Activated CD4-positive, alpha-beta T cell treated with anti-CD3 and anti-CD28 coated beads for 24 hours (primary cell): ENCODE measurements around the gene SLC27A4.

Source experiments
- DNase-seq, 2 donors: peaks; one replicate each; pipeline ENCODE4 v3.0.0-alpha.2; 2020; ENCODE audit warnings: low read depth in 2 of 2

SLC27A4 gene

DNA sequence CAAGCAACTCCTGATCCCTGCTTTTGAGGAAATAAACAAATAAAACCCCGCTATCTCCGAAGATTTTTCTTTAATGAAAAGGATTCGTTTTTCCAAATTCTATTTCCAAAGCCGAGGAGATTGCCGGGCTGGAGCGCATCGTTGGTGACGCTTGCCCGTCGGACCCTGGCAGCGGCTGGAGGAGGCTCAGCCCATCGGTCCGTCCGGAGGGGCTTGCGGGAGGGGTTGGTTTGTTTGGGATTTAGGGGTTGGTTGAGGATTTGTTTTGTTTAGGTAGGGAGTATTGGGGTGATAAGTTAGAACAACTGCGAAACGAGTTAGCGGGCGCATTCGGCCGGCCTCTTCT is 51.6 kb downstream of the SLC27A4 start:
- DNase-seq: no peak

DNA sequence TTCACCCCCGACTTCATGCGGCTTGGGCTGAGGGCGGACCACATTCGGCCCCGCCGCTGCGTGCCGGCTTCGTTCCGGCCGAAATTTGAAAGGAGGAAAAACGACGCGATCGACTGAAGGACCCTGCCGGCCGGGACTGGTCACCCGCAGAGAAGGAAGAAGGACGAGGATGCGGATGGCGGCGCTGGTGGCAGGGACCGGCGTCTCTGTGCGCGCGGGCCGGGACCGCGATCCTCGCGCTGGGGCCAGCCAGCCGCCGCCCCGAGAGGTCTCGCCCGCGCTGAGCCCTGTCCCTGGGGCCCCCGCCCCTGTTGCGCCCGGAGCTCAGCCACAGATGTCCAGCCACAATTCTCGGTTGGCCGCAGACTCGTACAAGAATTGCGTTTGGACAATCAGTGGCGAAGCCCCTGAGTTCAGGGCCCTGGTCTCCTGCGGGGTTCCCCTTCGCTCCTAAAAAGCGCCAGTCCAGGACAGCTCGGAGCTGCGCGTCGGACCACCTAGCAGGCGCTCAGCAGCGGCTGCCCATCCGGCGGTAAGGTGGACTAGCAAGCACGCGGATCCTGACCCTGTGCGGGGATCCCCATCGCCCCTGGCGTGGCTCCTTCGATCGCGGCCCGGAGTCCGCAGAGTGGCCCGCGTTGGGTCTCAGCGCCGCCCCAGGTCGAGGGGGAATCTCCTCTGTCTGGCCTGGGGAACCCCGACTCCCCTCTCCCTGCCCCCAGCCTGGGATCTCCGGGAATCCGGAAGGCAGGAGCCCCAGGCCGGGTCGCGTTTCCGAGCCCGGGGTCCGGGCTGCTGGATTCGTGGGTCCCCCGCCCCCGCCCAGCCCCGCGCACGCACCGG is 52.2 kb downstream of the SLC27A4 start:
- DNase-seq: no peak

DNA sequence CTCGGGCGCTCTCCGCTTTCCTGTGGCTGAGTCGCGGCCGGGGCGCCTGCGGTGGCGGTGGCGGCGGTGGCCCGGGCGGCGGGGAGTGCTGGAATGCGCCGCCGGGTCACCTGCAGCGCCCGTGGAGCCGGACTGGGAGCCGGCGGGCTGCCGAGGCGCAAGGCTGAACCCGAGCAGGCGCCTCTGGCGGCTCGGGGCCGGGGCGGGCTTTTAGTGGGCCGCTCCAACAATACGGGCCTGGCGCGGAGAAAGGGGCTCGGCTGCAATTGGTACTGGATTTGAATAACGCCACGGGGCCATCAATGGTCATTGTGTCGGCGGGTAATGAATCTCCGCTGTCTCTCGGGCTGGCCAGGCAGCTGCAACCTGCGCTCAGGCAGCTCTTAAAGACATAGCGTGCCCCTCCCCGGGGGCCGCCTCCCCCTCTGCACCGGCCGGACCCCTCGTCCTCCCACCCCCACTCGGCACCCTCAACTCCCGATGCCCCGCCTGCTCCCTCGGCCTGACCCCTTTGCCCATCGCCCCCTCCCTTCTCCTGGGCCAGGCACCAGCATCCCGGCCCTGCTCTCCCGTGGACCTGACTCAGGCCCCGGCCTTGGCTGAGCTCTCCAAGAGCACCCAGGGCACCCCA is 52.9 kb downstream of the SLC27A4 start:
- DNase-seq: no peak

DNA sequence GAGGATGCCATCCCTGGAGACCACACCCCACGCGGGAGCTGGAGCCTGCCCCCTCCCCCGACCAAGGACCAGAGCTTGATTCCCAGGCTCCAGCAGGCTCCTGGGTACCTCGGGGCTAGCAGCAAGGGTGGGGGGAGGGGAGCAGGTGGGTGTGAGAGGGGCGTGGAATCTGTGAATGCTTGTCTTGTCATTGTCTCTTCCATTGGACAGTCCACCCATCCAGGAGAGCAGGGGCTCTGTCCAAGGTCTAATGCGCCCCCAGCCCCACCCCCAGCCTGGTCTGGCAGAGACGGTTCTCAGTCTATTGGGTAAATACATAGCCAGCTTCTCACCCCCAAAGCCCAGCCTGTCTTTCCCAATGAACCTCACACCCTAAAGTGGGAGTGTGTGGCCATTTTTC is 53.6 kb downstream of the SLC27A4 start:
- DNase-seq: no peak

DNA sequence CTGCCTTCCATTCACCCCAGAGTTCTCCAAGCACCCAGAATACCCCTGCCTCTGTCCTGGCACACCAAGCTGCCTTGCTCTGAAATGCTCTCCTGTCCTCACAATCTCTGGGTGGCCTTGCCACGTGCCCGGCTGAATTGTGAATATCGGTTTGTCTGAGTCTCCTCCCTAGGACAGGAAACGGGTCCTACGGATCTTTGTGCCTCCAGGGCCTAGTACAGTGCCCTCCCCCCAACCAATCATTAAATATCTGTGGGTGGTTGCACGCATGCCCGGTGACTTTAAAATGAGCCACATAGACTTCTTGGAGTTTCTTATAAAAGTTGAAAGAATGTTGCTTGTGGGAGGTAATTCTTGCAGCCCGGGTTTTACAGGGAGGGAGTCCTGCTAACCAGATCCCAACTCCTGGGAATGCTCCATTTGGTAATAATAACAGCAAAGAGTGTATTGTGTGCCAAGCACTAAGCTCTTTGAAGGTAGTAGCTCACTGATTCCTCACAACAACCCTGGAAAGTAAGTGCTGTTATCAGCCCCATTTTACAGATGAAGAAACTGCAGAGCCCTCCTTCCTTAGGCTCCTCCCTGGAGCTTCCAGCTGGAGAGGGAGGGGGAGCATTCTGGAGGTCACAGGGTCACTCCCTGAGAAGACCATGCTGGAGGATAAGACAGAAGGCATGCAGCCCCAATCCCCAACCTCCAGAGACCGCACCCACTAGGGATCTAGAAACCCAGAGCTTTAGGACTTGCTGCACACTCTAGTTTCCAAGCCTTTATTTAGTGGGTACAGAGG is 54.2 kb downstream of the SLC27A4 start:
- no peak for DNase-seq

DNA sequence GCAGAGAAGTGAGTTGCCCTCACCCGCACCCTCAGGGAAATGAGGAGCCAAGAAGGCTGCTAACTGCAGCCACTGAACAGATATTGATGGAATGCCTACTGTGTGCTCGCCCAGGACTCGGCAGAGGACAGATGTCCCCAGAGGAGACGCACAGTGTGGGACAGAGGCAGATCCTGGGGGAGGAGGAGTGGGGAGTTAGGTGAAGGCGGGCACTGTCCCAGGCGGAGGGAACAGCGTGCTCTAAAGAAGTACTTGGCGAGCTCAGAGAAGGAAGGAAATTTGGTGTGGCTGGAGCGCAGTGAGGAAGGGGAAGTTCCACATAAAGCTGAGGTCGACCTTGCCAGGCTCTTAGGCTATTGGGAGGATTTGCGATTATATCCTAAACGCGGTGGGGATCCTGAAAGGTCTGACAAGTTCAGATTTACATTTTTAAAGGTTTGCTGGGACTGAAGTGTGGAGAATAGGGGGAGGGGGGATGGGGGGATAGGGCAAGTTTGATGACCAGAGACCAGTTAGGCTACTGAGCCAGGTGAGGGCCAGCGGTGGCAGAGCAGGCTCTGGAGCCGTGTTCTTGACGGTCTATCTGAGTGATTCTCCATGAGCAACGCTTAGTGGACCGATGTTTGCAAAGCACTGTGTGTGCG is 56.8 kb downstream of the SLC27A4 start:
- no peak for DNase-seq

DNA sequence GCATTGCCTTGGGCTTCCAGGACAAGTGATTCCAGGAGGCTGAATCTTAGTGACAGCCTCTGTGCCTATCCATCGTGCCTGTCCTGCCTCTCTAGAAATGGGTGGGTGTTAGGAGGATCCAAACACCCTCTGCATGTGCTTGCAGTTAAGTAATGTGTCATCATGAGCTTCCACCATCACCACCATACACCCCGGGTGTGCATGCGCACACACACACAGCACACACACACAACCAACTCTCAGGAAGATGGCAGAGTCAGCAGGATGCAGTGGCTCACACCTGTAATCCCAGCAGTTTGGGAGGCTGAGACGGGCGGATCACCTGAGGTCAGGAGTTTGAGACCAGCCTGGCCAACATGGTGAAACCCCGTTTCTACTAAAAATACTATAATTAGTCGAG is 57.5 kb downstream of the SLC27A4 start:
- no peak for DNase-seq

DNA sequence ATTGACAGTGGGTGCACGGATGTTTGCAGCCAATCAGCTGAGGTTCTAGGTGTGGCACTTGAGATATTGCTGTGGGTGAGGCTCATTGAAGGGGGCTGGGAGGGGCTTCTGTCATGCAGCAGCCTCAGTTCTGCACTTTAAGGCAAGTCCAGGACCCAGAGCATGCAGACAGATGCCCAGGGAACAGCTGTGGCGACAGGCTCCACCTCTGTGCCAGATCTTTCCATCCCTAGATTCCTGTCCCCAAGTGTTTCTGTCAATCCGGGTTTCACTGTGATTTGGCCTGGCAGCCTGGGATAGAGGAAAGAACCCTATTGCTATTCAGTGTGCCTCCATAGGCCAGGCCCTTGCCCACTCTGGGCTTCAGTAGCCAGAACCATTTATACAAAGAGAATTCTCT is 59.5 kb downstream of the SLC27A4 start:
- no peak for DNase-seq

DNA sequence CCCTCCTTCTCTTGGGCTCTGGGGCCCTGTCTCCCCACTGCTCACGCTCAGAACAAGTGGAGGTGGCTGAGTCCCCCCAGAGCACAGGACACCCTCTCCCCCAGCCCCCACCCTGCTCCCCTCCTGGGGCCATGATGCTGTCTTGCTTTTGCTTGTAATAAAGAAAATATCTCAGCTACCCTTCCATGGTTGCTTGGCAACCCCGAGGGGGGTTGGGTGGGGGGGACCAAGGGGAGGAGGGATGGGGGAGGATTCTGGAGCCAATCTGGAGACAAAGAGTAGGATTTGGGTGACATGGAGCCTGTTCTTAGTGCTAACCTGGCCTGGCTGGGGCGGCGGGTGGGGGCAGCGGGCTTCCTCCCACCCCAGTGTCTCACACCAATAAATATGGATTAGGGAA is 64.2 kb downstream of the SLC27A4 start:
- no peak for DNase-seq

DNA sequence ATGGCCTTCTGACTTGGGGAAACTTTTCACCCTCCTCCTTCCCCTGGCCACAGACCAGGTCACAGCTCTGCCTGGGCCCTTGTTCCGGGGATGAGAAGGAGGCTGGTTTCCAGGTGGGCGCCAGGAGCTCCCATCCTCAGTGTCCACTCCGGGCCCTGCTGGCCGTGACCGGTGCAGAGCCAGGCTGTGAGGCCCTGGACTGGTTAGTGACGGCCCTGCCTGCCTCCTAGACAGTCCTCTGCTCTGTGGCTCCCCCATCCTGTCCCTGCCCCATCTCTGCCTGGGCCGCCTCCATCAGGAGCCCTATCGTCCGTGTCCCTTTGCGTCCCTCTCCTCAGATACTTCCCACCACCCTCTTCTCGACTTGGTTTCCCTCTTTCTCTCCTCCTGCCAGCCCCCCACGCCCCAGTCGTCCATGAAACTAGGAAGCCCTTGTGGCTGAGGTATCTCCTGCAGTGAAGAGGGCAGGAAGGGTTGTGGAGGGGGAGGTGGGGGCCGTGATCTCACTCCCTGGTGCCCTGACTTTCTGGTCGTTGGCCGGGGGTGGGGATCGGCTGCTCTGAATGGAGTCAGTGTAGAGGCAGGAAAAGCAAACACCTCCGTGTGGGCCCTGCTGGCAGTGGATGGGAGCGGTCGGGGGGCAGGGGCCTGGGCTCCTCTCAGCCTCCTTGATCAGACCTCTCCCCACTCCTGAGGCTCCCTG is 64.9 kb downstream of the SLC27A4 start:
- no peak for DNase-seq

DNA sequence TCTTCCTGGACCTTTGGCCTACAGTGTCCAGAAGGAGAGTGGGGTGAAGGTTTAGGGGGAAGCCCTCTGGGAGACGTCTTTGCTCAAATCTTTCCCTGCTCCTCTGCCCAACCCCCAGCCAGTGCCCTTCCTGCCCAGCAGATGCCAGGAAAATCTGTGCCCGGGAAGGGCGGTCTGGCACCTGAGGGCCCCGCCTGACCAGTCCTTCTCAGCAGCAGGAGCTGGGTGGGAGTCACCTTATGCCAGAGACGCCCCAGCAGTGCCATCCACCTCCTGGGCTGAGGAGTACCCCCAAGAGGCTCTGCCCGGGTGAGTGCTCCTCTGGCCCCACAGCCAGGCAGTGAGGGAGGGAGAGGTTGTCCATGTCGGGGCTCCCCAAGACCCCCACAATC is 65.4 kb downstream of the SLC27A4 start:
- DNase-seq: no peak

DNA sequence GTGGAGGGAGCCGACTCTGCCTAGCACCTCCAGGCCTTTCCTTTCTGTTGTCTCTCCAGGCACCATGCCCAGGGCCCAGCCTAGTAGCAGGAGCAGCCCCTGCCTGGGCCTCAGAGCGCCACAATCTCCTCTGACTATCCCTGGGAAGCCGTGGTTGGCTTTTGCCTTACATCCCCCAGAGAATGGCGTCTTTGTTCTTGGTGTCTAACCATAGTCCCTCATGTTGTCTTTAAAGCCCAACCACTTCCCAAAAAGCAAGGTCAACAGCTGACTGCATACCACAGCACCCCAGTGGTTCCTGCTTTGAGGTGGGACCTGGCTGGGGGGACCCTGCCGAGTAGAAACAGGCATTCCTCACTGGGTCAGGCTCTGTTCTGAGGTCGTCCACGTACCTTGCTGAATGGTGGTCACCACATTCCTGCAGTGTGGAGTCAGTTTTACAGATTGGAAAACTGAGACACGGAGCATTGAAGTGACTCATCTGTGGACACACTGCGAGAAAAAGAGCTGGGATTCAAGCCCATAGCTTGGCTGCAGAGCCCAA is 66.6 kb downstream of the SLC27A4 start:
- no peak for DNase-seq

DNA sequence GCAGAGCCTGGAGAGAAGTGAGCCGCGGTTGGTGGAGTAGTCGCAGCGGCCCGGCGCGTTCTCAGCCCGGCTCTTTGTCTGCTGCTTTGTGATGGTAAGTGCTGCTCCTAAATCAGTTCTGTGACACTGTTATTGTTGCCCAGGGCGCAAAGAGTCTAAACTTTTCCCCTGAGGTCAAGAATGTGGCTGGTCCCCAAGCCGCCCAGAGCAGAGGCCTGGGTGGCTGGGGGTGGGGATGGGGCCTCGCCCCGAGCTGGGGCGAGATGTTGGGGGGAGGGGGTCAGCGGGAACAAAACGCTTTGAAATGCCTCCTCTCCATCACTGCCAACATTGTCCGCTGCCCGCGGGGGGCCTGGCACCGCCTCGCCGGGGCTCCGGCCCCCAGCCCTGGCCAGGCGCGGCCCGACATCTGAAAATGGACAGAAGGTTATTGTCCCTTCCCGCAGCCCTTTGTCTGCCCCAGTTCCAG is 68.7 kb downstream of the SLC27A4 start:
- no peak for DNase-seq

DNA sequence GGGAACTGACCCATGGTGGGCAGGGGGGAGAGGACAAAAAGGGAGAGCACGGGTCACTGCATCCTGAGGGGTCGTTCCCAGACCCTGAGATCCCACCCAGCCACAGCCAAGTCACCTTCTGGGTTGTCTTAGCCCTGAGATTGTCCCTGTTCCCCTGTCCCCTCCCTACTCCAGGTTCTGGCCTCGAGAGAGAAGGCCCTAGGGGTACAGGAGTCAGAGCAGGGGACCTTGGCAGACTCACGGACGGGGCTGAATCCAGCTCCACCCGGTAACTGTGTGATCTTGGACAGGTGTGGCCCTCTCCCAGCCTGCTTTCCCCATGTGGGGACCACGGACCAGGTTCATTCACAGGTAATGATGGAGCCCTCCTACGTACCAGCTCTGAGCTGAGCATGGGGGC is 69.1 kb downstream of the SLC27A4 start:
- DNase-seq: no peak

DNA sequence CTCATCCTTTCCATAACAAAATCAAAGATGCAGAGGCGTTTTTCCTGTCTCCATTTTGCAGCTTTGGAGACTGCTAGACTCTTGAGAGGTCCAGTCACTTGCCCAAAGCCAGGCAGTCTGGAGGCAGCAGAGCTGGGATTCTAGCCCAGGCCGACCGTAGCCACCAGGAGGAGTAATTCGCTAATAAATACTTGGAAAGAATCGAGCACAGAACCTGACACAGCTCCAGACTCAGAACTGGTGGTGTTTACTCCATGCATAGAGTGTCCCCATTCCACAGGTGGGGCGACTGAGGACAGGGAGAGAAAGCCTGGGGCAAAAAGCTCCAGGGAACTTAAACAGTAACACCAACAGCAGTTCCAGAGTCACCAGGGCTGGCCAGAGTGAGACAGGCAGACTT is 69.7 kb downstream of the SLC27A4 start:
- DNase-seq: no peak
